ENCODE data around the gene GCAT.

GCAT gene

DNA sequence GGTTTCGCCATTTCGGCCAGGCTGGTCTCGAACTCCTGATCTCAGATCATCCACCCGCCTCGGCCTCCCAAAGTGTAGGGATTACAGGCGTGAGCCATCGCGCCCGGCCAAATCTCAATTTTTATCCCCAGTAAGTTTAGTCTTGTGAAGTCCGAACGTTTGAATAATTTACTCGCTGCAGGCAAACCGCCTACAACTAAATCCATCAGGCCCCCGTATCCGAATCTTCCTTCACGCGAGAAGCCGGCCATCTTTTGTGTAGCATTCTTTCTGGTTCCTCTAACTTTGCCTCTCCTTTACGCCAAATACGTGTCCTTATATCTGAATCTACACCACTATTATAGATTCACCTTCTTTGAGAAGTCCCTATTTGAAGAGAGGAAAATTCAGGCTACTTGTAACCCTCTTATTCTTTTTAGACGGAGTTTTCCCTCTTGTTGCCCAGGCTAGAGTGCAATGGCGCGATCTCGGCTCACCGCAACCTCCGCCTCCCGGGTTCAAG, 40.9 kb downstream of the GCAT start:
- no peak for DNase-seq

DNA sequence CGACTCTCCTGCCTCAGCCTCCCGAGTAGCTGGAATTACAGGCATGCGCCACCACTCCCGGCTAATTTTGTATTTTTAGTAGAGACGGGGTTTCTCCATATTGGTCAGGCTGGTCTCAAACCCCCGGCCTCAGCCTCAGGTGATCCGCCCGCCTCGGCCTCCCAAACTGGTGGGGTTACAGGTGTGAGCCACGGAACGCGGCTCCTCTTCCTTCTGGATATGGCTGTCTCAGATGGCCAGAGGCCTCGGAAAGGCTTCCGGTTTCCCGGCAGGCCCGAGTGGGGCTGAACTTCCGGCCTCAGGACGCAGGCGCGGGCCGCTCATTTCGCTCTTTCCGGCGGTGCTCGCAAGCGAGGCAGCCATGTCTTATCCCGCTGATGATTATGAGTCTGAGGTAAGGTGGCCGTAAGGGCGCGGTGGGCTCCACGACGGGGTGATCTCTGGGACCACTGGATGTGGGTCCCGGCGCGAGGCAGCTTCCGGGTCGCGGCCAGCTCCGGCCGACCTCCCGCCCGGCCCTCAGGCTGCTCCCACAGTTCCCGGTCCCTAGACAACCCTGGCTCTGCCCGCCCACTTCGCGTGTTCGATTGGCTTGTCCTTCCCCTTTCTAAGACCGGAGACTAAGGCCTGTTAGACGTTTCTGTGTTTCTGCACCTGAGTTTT, 41.5 kb downstream of the GCAT start, which contains the start of gene EIF3L:
TSS of gene EIF3L (plus strand) at position 331 of the 663 bp plus-strand sequence. CDS start at position 362, 31 bp downstream.
- DNase-seq: peak; percentile 51

DNA sequence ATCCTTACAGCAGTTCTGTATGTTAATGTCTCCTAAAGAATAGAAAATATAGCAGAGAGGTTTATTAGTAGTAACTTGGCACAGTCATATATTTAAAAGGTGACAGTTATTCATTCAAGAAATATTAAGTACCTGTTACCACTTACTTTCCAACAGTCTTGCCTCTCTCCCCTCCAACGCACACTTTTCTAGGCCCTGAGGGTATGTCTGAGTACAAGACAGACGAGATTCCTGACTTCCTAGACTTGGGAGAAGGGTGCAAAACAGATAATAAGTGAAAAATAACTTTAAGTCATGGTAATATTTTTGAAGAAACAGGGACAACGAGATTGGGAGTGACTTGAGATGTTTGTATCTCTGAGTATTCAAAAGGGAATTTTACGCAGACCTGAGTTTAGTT, 43.1 kb downstream of the GCAT start:
- DNase-seq: no peak

- DNase-seq: no peak
Observed at GRCh38 chr22:37852418-37852817, 44.7 kb downstream of the GCAT start.

DNA sequence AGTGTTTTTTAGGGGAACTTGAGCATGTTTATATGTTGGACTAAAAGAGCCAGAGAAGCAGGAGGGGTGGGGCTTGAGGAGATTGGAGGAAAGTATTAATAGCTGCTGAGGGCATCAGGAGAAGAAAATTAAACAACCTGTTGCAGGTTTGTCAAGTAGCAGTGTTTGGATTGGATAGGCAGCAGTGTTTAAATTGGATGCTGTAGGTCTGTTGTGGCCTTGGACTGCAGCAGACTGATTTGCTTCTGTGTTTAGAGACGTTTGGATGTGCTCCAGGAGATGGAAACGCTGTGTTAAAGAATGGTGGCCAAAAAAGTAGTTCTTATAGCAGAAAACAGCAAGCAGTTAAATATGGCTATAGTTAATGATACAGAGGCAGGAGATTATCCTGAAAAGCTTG, 47.2 kb downstream of the GCAT start:
- DNase-seq: no peak

DNA sequence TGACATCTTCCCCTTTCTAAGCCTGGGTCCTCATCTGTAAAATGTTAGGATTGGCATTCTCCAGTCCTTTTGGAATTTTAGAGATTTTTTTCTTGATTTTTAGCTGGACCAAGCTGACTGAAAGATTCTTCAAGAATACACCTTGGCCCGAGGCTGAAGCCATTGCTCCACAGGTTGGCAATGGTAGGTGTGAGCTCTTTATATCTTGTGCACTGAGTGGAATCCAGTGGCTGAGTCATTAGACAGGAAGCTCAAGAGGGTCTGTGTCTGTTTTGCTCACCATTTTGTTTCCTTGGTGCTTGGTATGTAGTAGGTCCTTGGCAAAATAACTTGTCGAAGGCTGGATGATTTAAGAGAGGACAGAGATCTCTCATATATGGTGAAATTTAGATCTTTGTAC, 47.7 kb downstream of the GCAT start:
- no peak for DNase-seq

GRCh38 chr22:37860796-37861421, 53.2 kb downstream of the GCAT start:
- DNase-seq: no peak

DNA sequence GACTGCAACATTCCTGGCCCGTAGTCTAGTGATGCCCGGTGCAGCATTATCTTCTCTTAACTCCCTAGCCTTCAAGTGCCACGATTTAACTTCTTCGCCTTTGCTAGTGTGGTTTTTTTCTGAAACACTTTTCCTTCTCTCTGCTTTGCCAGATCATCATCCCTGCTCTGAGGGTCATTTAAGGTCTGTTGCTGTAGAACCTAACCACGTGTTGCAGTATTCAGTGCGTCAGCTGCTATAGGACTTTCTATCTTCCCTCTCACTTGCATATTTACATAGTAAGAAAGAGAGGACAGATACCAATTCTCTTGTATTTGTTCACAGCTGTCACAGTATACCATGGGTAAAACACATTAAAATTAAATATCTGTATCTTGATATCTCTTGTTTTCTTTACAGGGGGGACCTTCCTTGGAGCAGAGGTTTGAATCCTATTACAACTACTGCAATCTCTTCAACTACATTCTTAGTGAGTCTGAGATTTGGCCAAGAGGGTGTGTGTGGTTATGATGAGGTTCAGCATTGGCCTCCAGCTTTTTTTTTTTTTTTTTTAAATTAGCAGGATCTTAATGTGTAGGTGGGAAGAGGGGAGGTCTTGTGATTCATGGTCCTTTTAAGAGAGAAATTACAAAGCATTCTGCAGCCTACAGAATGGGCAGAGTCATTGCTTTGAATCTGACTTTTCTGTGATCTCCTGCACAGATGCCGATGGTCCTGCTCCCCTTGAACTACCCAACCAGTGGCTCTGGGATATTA, 55.0 kb downstream of the GCAT start:
- no peak for DNase-seq

GRCh38 chr22:37865510-37865909, 57.8 kb downstream of the GCAT start:
- DNase-seq: no peak
